Hindlimb muscle (tissue), 1 donor: ENCODE results near the gene TULP4. TPM values are rescaled to one million over a fixed set of nuclear protein-coding genes. Genes with fewer than 3 reads are reported as not detected.
"Not testable (repeated sequence)": the region's sequence is repeated elsewhere in the genome, so short reads cannot be mapped to it uniquely, and the experiment has no call there.

Experiments used
- DNase-seq: peaks from one replicate; pipeline ENCODE4 v3.0.0-alpha.2; 2013
- polyA plus RNA-seq: library from polyadenylated mRNA; unstranded; fragments of 120-200 nt; gene quantifications from one replicate; pipeline ENCODE4 v1.2.1, GENCODE V29; 2013; ENCODE audit not compliant: insufficient read length

The TULP4 gene
- polyA plus RNA-seq, 1 donor: 21.4 TPM

GRCh38 chr6:158296854-158297324 is 15.4 kb upstream of the TULP4 start:
- not testable (repeated sequence) for DNase-seq

GRCh38 chr6:158297657-158298056 is 14.6 kb upstream of the TULP4 start:
- not testable (repeated sequence) for DNase-seq

- DNase-seq: not testable (repeated sequence)
Observed at GRCh38 chr6:158300306-158301143, 11.7 kb upstream of the TULP4 start.

- DNase-seq: not testable (repeated sequence)
Observed at GRCh38 chr6:158301561-158301960, 10.7 kb upstream of the TULP4 start.

GRCh38 chr6:158302195-158302796 is 10.0 kb upstream of the TULP4 start:
- DNase-seq: not testable (repeated sequence)

GRCh38 chr6:158303210-158303731 is 9.0 kb upstream of the TULP4 start:
- no peak for DNase-seq

GRCh38 chr6:158304254-158304653 is 8.0 kb upstream of the TULP4 start:
- no peak for DNase-seq

- DNase-seq: no peak
Observed at GRCh38 chr6:158309814-158310213, 2.5 kb upstream of the TULP4 start.

- DNase-seq: no peak
Observed at GRCh38 chr6:158311193-158311592, 1.1 kb upstream of the TULP4 start.

GRCh38 chr6:158311626-158312025 is 639 bp upstream of the TULP4 start:
- no peak for DNase-seq

GRCh38 chr6:158312672-158313397 is 570 bp downstream of the TULP4 start:
- no peak for DNase-seq

GRCh38 chr6:158313989-158314388 is 1.7 kb downstream of the TULP4 start:
- DNase-seq: no peak

GRCh38 chr6:158314737-158315136 is 2.5 kb downstream of the TULP4 start:
- no peak for DNase-seq

GRCh38 chr6:158316022-158316421 is 3.8 kb downstream of the TULP4 start:
- no peak for DNase-seq

- DNase-seq: no peak
Observed at GRCh38 chr6:158321960-158322359, 9.7 kb downstream of the TULP4 start.

GRCh38 chr6:158322400-158322723 is 10.1 kb downstream of the TULP4 start:
- no peak for DNase-seq

- no peak for DNase-seq
Observed at GRCh38 chr6:158322724-158323560, 10.7 kb downstream of the TULP4 start.

- DNase-seq: no peak
Observed at GRCh38 chr6:158323561-158323958, 11.3 kb downstream of the TULP4 start.

- no peak for DNase-seq
Observed at GRCh38 chr6:158324136-158324535, 11.9 kb downstream of the TULP4 start.

- DNase-seq: no peak
Observed at GRCh38 chr6:158327211-158327610, 14.9 kb downstream of the TULP4 start.

- DNase-seq: no peak
Observed at GRCh38 chr6:158328952-158329351, 16.7 kb downstream of the TULP4 start.

GRCh38 chr6:158329531-158329930 is 17.3 kb downstream of the TULP4 start:
- DNase-seq: no peak
